ENCODE data around the gene DLX5.
"Not testable (repeated sequence)": the region's sequence is repeated elsewhere in the genome, so short reads cannot be mapped to it uniquely, and the experiment has no call there.

Gene DLX5

DNA sequence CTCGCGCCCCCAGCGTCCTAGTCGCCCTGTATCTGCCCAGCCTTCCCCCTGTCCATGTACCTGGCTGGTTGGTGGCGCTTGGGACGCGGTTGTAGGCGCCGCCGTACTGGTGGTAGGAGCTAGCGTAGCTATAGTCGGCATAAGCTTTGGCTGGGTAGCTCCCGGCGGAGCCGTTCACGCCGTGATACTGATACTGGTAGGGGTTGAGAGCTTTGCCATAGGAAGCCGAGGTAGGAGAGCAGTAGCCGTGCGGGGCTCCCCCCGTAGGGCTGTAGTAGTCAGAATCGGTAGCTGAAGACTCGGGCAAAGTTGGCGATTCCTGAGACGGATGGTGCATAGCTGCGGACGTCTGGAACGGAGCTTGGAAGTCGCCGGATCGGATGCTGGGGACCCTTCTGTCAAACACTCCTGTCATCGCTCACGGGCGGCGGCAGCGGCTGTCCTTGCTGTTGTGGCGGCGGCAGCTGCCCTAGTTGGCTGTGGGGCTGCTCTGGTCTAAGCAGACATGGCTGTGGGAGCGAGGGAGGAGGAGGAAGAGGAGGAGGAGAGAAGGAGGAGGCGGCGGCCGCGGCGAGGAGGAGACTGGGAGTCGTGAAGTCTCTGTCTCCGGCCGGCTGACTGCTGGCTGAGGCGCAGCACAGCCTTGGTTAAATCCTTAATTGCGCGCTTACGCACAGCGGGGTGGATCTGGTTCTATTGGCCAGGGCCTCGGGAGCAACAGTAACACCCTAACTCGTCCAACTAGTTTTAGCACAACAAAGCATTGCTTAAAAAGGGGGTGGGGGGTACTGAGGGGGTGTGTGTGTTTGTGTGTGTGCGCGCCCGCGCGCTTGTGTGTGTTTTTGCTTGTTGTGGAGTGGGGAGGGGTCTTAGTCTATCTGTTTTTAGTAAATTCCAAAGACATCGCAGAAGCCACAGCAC lies at the start of gene DLX5:
Gene DLX5 (minus strand): TSS at position 623 of the 921 bp plus-strand sequence. CDS start 208 bp downstream, at position 415.
- peak within 1 kb of the TSS; percentile 81 for H3K4me3 ChIP-seq (ENCODE audit: low read depth, low read length)

DNA sequence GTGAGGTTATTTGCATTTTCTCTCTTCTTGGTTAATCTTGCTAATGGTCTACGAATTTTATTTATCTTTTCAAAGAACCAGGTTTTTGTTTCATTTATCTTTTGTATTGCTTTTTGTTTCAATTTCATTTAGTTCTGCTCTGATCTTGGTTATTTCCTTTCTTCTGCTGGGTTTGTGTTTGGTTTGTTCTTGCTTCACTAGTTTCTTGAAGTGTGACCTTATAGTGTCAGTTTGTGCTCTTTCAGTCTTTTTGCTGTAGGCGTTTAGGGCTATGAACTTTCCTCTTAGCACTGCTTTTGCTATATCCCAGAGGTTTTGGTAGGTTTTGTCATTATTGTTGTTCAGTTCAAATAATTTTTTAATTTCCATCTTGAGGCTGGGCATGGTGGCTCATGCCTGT lies 47.4 kb upstream of the DLX5 start:
- not testable (repeated sequence) for H3K27me3 ChIP-seq (ENCODE audit: insufficient read depth, low read depth, severe bottlenecking); H3K4me3 ChIP-seq (ENCODE audit: low read depth, low read length); H3K27ac ChIP-seq; H3K9me3 ChIP-seq (ENCODE audit: severe bottlenecking); DNase-seq; H3K36me3 ChIP-seq

More for the DNA sequence above, at the start of gene DLX5:
- Histone ChIP-seq H3K27ac (no peak within 1 kb of the TSS), H3K27me3 (ENCODE audit: insufficient read depth, low read depth, severe bottlenecking) (no peaks in the 10 kb centered on the region), H3K36me3 (peaks cover 3% of the 10 kb centered on the region; the same call in 1 of the 2 replicates), H3K9me3 (ENCODE audit: severe bottlenecking) (no peaks in the 10 kb centered on the region)
- peak; percentile 77 for DNase-seq
- TF ChIP-seq, protein P1, sequence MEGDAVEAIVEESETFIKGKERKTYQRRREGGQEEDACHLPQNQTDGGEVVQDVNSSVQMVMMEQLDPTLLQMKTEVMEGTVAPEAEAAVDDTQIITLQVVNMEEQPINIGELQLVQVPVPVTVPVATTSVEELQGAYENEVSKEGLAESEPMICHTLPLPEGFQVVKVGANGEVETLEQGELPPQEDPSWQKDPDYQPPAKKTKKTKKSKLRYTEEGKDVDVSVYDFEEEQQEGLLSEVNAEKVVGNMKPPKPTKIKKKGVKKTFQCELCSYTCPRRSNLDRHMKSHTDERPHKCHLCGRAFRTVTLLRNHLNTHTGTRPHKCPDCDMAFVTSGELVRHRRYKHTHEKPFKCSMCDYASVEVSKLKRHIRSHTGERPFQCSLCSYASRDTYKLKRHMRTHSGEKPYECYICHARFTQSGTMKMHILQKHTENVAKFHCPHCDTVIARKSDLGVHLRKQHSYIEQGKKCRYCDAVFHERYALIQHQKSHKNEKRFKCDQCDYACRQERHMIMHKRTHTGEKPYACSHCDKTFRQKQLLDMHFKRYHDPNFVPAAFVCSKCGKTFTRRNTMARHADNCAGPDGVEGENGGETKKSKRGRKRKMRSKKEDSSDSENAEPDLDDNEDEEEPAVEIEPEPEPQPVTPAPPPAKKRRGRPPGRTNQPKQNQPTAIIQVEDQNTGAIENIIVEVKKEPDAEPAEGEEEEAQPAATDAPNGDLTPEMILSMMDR (IDR thresholded peaks at IDR 0.05; ENCODE audit: low read depth, low read length) = 0 out of 2 replicates have a peak, but pooled peaks have one; percentile 4

DNA sequence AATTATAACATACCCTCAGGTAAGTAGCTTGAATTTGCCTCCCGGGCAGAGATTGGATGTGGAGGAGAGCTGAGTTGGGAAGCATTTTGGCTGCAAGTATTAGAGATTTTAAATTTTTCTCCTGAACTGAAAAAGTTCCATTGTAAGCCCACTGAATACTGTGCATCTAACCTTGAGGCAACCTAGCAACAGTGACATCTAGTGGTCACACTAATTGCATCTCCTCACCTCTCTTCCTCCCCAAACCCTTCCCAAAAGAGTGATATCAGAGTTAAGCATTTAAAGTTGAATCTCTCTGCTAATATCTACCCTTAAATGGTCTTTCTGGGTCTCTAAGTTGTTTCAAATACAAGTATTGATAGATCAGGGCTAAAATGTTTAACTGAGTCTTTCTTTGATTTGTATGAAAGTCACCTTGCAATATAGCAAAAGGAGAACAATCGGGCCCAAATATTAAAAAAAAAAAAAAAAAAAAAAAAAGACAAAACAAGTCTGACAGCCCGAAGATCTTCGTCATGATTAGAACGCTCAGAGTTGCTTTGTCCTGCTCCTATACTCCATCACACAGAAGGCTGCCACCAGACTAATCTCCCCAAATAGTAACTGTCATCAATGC lies 40.4 kb upstream of the DLX5 start:
- no peaks in the 10 kb centered on the region for H3K36me3 ChIP-seq
- H3K4me3 ChIP-seq (ENCODE audit: low read depth, low read length) = no peak overlapping the region
- TF ChIP-seq, protein P1 (IDR thresholded peaks at IDR 0.05; ENCODE audit: low read depth, low read length) = peak; percentile 73
- peak; percentile 31 for DNase-seq
- H3K9me3 ChIP-seq (ENCODE audit: severe bottlenecking) = no peaks in the 10 kb centered on the region
- no peak overlapping the region for H3K27ac ChIP-seq
- H3K27me3 ChIP-seq (ENCODE audit: insufficient read depth, low read depth, severe bottlenecking) = no peaks in the 10 kb centered on the region

DNA sequence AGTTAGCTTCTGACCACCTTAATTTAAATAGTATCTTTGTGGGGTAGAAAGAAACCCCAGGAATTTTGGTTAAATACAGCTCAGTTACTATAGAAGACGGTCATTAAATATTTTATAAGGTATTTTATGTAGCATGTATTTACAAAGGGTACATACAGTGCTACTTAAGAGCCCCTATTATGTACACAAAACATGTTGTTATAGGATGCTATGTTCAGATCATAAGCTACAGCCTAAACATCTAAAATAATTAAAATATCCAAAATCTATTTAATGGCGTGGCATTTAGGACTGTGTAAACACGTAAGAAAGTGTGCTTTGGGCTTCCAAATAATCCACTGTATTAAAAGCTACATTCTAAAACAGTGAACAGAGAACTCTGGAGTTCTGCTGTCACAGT lies 39.4 kb upstream of the DLX5 start:
- Histone ChIP-seq H3K27ac (no peak overlapping the region), H3K4me3 (ENCODE audit: low read depth, low read length) (no peak overlapping the region), H3K36me3 (no peaks in the 10 kb centered on the region), H3K27me3 (ENCODE audit: insufficient read depth, low read depth, severe bottlenecking) (no peaks in the 10 kb centered on the region), H3K9me3 (ENCODE audit: severe bottlenecking) (peaks cover 2% of the 10 kb centered on the region)
- DNase-seq = no peak
- TF ChIP-seq, protein P1 (IDR thresholded peaks at IDR 0.05; ENCODE audit: low read depth, low read length) = no peak

DNA sequence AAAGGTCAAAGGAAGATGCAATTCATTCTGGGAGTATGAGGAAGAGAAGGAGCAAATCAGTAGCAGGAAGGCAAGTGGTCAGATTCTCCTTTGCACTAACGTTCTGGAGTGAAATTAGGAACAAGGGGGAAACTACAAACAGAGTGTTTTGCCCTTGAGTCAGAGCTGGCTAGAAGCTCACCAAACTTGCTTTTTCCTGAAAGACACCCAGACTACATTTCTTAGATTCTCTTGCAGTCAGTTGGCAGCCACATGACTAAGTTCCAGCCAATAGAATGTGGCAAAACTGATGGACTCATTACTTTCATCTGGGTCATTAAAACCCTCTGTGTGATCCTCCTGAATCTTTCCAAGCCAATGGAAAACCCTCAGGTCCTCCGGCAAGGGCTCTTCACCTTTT lies 18.6 kb upstream of the DLX5 start:
- Histone ChIP-seq H3K27ac (no peak overlapping the region), H3K36me3 (no peaks in the 10 kb centered on the region), H3K4me3 (ENCODE audit: low read depth, low read length) (no peak overlapping the region), H3K27me3 (ENCODE audit: insufficient read depth, low read depth, severe bottlenecking) (no peaks in the 10 kb centered on the region), H3K9me3 (ENCODE audit: severe bottlenecking) (no peaks in the 10 kb centered on the region)
- TF ChIP-seq, protein P1 (IDR thresholded peaks at IDR 0.05; ENCODE audit: low read depth, low read length) = no peak
- no peak for DNase-seq

DNA sequence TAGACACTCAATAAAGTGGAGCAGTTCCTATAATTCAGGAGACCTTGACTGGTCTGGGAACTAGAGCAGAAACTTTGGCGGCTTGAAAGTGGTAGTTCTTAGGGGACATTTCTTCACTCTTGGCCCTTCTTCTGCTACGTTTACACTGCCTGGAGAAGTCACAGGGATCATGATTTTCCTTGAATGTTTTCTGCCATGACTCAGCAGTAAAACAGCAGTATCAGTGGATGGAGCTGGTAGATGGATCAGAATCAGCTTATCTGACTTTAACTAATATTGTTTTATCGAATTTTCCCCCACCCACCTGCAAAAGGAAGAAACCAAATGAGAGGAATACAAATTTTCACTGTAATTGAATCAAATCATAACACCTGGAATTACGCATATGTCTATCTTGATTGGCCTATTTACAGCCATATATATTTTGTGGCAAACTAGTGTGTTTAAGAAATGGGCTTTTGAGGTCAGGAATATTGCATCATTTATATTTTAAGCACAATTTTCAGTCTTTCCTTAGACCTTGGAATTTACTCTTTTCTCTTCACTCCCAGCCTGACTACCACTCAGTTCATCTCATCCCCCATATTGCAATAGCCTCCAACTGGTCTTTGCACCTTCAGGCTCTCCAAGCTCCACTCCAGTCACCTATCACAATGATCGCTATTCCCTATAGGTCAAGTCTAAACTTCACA lies 14.9 kb upstream of the DLX5 start:
- no peak for DNase-seq
- Histone ChIP-seq H3K36me3 (no peaks in the 10 kb centered on the region), H3K9me3 (ENCODE audit: severe bottlenecking) (no peaks in the 10 kb centered on the region), H3K4me3 (ENCODE audit: low read depth, low read length) (no peak overlapping the region), H3K27ac (no peak overlapping the region), H3K27me3 (ENCODE audit: insufficient read depth, low read depth, severe bottlenecking) (no peaks in the 10 kb centered on the region)
- TF ChIP-seq, protein P1 (IDR thresholded peaks at IDR 0.05; ENCODE audit: low read depth, low read length) = no peak

DNA sequence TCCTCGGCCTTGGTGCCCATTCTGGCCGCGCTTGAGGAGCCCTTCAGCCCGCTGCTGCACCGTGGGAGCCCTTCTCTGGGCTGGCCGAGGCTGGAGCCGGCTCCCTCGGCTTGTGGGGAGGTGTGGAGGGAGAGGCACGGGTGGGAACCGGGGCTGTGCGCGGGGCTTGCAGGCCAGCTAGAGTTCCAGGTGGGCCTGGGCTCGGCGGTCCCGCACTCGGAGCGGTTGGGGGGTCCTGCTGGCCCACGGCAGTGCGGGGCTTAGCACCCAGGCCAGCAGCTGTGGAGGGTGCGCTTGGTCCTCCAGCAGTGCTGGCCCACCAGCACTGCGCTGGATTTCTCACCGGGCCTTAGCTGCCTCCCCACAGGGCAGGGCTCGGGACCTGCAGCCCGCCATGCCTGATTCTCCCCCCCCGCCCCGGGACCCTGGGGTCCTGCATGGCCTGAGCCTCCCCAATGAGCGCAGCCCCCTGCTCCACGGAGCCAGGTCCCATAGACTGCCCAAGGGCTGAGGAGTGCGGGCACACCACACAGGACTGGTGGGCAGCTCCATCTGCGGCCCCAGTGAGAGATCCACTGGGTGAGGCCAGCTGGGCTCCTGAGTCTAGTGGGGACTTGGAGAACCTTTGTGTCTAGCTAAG lies 9.7 kb upstream of the DLX5 start:
- H3K27ac ChIP-seq; H3K9me3 ChIP-seq (ENCODE audit: severe bottlenecking); DNase-seq; H3K36me3 ChIP-seq; H3K4me3 ChIP-seq (ENCODE audit: low read depth, low read length); H3K27me3 ChIP-seq (ENCODE audit: insufficient read depth, low read depth, severe bottlenecking): not testable (repeated sequence)

Data from WERI-Rb-1 (cell line).